H1 (cell line): ENCODE results near the gene RASGRP4. TPM values are rescaled to one million over a fixed set of nuclear protein-coding genes. Genes with fewer than 3 reads are reported as not detected.

Experiments used
- FOSL1 ChIP-seq: IDR thresholded peaks from 2 replicates; pipeline ENCODE4 v1.6.1; 2011; ENCODE audit warnings: mild to moderate bottlenecking, low read depth, low read length, moderate library complexity; ENCODE audit not compliant: insufficient read depth
- polyA plus RNA-seq, 7 experiments: library from polyadenylated mRNA; depleted of rRNA in 3 of 7; stranded (reverse) in 5 of 7; unstranded in 2 of 7; fragments of >200 nt in 5 of 7; fragments of 200-250 nt in 2 of 7; gene quantifications; 1 replicate in 5 of 7; 2 replicates in 1 of 7; 4 replicates in 1 of 7; pipeline versions ENCODE4 v1.2.1 to v1.2.3, GENCODE V29; 2011 to 2013; ENCODE audit warnings: missing spikeins in 2 of 7, mixed read lengths in 2 of 7
- total RNA-seq: library from RNA; stranded (reverse); fragmentation: NEBNext Ultra II Directional; extraction: Animal tissue kit (Norgen Biotek cat#: 25700); gene quantifications from 2 replicates; pipeline ENCODE4 v1.2.1, GENCODE V29; 2021

The RASGRP4 gene
- total and polyA plus RNA-seq, 2 of the 8 experiments (the other 6 are each of a cell fraction or from before 2014, with no cell fraction given) = 1.9 to 3.1 TPM

DNA sequence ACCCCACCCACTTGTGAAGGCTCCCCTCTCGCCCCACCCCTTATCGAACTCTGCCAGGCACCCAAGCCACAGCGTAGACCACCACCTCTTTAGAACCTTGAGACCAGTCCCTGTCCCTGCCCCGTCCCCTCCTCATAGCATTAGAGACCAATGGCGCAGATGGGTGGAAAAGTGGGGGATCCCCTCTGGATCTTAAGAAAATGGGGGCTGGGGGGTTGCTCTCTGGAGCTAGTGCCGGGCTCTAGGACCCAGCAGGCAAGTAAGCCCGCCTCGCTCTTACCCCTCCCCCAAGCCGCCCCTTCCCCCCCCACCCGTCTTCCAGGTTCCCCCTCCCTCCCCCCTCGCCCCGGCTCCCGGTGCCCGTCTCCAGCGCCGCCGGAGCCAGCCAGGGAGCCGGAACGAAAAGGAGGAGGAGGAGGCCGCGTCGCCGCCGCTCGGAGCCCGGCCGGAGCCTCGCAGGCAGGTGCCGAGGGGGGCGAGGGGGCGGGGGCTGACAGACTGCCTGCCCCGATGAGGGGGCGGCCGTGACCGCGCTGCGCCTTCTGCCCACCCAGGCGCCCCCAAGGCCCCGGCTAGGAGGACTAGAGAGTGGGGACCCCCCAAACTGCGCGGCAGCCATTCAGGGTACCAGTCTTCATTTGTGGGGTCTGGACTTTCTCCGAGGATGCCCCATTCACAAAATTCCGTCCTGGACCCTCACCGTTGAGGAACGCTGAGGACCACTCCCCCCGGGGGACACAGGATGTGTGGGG, 37.5 kb downstream of the RASGRP4 start, which contains the start of gene SPRED3 (continued):
- TF ChIP-seq FOSL1 = peak; percentile 90
- TF ChIP-seq, all 59 proteins: peak for 9
